ENCODE results near the gene PSME1. TPM values are rescaled to one million over a fixed set of nuclear protein-coding genes. Genes with fewer than 3 reads are reported as not detected.

PSME1 gene
- total and polyA plus RNA-seq, 4 donors, result 63.3 to 237 (median 101) TPM

DNA sequence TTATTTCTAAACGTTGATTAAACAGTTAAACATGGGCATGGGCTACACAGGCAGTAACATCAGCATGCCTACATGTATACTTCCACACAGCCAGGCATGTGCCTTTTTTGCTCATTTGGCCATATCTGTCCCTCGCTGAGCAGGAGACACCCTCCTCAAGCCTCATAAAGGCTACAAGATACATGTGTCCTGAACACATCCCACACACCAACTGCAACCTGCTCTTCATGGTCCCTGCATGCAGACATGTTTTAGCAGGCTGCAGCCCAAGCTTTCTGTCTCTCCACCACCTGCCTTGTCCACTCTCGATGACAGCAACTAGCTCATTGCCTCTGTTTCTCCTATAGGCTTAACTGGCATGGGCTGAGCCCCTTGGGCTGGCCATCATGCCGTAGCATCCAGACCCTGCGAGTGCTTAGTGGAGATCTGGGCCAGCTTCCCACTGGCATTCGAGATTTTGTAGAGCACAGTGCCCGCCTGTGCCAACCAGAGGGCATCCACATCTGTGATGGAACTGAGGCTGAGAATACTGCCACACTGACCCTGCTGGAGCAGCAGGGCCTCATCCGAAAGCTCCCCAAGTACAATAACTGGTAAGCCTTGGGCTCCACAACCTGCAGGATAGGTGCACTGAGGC is 39.3 kb upstream of the PSME1 start:
- Histone ChIP-seq H3K36me3 (ENCODE audit: control insufficient read depth in 4 of 4, insufficient read depth in 3 of 4, low read depth in 1 of 4, low read length in 3 of 4) (peaks cover 13 to 23% (median 18%) of the 10 kb centered on the region in 4 donors), H3K27ac (ENCODE audit: low read depth in 1 of 2, low read length in 2 of 2) (no peak overlapping the region), H3K9me3 (ENCODE audit: control insufficient read depth in 4 of 4, low read length in 3 of 4) (no peaks in the 10 kb centered on the region), H3K4me3 (ENCODE audit: low read depth in 1 of 3, low read length in 3 of 3) (no peak overlapping the region), H3K4me1 (ENCODE audit: control insufficient read depth in 4 of 4, insufficient read depth in 4 of 4, low read length in 3 of 4) (peaks cover 13 to 81% (median 59%) of the 10 kb centered on the region in 4 donors), H3K27me3 (ENCODE audit: control insufficient read depth in 4 of 4, insufficient read depth in 4 of 4, low read length in 3 of 4) (no peaks in the 10 kb centered on the region), H3K9ac (ENCODE audit: low read depth in 1 of 2, low read length in 2 of 2) (no peak overlapping the region)
- TF ChIP-seq GABPA (IDR thresholded peaks at IDR 0.05 in 1 of 2, conservative IDR thresholded peaks at IDR 0.05 in 1 of 2), result no peak
- TF ChIP-seq RAD21 (IDR thresholded peaks at IDR 0.05), result no peak
- no peak for TF ChIP-seq JUND (IDR thresholded peaks at IDR 0.05)
- TF ChIP-seq, protein P1, sequence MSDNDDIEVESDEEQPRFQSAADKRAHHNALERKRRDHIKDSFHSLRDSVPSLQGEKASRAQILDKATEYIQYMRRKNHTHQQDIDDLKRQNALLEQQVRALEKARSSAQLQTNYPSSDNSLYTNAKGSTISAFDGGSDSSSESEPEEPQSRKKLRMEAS (IDR thresholded peaks at IDR 0.05), result no peak
- TF ChIP-seq, protein P2, sequence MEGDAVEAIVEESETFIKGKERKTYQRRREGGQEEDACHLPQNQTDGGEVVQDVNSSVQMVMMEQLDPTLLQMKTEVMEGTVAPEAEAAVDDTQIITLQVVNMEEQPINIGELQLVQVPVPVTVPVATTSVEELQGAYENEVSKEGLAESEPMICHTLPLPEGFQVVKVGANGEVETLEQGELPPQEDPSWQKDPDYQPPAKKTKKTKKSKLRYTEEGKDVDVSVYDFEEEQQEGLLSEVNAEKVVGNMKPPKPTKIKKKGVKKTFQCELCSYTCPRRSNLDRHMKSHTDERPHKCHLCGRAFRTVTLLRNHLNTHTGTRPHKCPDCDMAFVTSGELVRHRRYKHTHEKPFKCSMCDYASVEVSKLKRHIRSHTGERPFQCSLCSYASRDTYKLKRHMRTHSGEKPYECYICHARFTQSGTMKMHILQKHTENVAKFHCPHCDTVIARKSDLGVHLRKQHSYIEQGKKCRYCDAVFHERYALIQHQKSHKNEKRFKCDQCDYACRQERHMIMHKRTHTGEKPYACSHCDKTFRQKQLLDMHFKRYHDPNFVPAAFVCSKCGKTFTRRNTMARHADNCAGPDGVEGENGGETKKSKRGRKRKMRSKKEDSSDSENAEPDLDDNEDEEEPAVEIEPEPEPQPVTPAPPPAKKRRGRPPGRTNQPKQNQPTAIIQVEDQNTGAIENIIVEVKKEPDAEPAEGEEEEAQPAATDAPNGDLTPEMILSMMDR (IDR thresholded peaks at IDR 0.05; ENCODE audit: low read depth, low read length, missing input control), result no peak
- TF ChIP-seq, protein P3, sequence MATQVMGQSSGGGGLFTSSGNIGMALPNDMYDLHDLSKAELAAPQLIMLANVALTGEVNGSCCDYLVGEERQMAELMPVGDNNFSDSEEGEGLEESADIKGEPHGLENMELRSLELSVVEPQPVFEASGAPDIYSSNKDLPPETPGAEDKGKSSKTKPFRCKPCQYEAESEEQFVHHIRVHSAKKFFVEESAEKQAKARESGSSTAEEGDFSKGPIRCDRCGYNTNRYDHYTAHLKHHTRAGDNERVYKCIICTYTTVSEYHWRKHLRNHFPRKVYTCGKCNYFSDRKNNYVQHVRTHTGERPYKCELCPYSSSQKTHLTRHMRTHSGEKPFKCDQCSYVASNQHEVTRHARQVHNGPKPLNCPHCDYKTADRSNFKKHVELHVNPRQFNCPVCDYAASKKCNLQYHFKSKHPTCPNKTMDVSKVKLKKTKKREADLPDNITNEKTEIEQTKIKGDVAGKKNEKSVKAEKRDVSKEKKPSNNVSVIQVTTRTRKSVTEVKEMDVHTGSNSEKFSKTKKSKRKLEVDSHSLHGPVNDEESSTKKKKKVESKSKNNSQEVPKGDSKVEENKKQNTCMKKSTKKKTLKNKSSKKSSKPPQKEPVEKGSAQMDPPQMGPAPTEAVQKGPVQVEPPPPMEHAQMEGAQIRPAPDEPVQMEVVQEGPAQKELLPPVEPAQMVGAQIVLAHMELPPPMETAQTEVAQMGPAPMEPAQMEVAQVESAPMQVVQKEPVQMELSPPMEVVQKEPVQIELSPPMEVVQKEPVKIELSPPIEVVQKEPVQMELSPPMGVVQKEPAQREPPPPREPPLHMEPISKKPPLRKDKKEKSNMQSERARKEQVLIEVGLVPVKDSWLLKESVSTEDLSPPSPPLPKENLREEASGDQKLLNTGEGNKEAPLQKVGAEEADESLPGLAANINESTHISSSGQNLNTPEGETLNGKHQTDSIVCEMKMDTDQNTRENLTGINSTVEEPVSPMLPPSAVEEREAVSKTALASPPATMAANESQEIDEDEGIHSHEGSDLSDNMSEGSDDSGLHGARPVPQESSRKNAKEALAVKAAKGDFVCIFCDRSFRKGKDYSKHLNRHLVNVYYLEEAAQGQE (IDR thresholded peaks at IDR 0.05), result no peak
- TF ChIP-seq, protein P4, sequence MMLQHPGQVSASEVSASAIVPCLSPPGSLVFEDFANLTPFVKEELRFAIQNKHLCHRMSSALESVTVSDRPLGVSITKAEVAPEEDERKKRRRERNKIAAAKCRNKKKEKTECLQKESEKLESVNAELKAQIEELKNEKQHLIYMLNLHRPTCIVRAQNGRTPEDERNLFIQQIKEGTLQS (IDR thresholded peaks at IDR 0.05), result no peak
- TF ChIP-seq, protein P5, sequence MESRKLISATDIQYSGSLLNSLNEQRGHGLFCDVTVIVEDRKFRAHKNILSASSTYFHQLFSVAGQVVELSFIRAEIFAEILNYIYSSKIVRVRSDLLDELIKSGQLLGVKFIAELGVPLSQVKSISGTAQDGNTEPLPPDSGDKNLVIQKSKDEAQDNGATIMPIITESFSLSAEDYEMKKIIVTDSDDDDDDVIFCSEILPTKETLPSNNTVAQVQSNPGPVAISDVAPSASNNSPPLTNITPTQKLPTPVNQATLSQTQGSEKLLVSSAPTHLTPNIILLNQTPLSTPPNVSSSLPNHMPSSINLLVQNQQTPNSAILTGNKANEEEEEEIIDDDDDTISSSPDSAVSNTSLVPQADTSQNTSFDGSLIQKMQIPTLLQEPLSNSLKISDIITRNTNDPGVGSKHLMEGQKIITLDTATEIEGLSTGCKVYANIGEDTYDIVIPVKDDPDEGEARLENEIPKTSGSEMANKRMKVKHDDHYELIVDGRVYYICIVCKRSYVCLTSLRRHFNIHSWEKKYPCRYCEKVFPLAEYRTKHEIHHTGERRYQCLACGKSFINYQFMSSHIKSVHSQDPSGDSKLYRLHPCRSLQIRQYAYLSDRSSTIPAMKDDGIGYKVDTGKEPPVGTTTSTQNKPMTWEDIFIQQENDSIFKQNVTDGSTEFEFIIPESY (IDR thresholded peaks at IDR 0.05), result no peak
- no peak for TF ChIP-seq HNF4G (IDR thresholded peaks at IDR 0.05)
- TF ChIP-seq FOXA2 (IDR thresholded peaks at IDR 0.05), result no peak
- WGBS, result 79% methylated on average over 8 of the region's 8 CpGs
- no peak for DNase-seq (ENCODE audit: low spot score)

DNA sequence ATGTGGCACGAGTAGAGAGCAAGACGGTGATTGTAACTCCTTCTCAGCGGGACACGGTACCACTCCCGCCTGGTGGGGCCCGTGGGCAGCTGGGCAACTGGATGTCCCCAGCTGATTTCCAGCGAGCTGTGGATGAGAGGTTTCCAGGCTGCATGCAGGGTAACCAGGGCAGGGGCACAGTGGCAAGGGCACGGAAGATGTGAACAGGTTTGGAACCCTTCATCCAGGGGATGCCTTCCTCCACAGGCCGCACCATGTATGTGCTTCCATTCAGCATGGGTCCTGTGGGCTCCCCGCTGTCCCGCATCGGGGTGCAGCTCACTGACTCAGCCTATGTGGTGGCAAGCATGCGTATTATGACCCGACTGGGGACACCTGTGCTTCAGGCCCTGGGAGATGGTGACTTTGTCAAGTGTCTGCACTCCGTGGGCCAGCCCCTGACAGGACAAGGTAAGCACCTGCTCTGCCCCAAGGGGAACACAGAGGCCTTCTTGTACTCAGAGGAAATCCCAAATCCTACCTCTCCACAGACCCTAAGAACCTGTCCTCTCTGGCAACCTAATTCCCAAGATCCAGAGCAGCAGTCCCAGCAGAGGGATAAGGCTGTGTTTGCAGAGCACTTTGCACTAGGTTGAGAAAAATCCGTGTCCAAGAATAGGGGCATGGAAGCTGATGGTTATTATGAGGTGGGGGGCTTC is 37.6 kb upstream of the PSME1 start:
- DNase-seq (ENCODE audit: low spot score), result no peak
- 95% methylated on average over 16 of the region's 16 CpGs for WGBS
- H3K4me3 ChIP-seq (ENCODE audit: low read depth in 1 of 3, low read length in 3 of 3), result no peak overlapping the region
- H3K27ac ChIP-seq (ENCODE audit: low read depth in 1 of 2, low read length in 2 of 2), result no peak overlapping the region
- no peaks in the 10 kb centered on the region for H3K9me3 ChIP-seq (ENCODE audit: control insufficient read depth in 4 of 4, low read length in 3 of 4)
- H3K36me3 ChIP-seq (ENCODE audit: control insufficient read depth in 4 of 4, insufficient read depth in 3 of 4, low read depth in 1 of 4, low read length in 3 of 4), result peaks cover 13 to 30% (median 22%) of the 10 kb centered on the region in 4 donors
- no peaks in the 10 kb centered on the region for H3K27me3 ChIP-seq (ENCODE audit: control insufficient read depth in 4 of 4, insufficient read depth in 4 of 4, low read length in 3 of 4)
- peaks cover 9 to 78% (median 55%) of the 10 kb centered on the region in 4 donors for H3K4me1 ChIP-seq (ENCODE audit: control insufficient read depth in 4 of 4, insufficient read depth in 4 of 4, low read length in 3 of 4)
- H3K9ac ChIP-seq (ENCODE audit: low read depth in 1 of 2, low read length in 2 of 2), result no peak overlapping the region
- TF ChIP-seq RXRA (IDR thresholded peaks at IDR 0.05) (no peak), RAD21 (IDR thresholded peaks at IDR 0.05) (no peak), FOXA2 (IDR thresholded peaks at IDR 0.05) (no peak), TAF1 (conservative IDR thresholded peaks at IDR 0.05) (no peak), HNF4G (IDR thresholded peaks at IDR 0.05) (no peak), GABPA (IDR thresholded peaks at IDR 0.05 in 1 of 2, conservative IDR thresholded peaks at IDR 0.05 in 1 of 2) (no peak), NR2F2 (IDR thresholded peaks at IDR 0.05) (no peak), HNF4A (conservative IDR thresholded peaks at IDR 0.05) (no peak), YY1 (IDR thresholded peaks at IDR 0.05) (no peak), EGR1 (IDR thresholded peaks at IDR 0.05; ENCODE audit: low read depth in 2 of 2) (no peak)
- TF ChIP-seq, protein P5 (IDR thresholded peaks at IDR 0.05), result no peak
- TF ChIP-seq, protein P2 (IDR thresholded peaks at IDR 0.05; ENCODE audit: low read depth, low read length, missing input control), result no peak
- TF ChIP-seq, protein P1 (IDR thresholded peaks at IDR 0.05), result no peak
